GM06990 (cell line): ENCODE measurements around the gene LAPTM5.
"Not testable (repeated sequence)": the region's sequence is repeated elsewhere in the genome, so short reads cannot be mapped to it uniquely, and the experiment has no call there.

ENCODE experiments used
- DNase-seq: peaks from one replicate; pipeline ENCODE4 v3.0.0-alpha.2; 2011; ENCODE audit not compliant: insufficient read length; ENCODE audit errors: extremely low read depth
- H3K27me3 ChIP-seq: replicated peaks from 2 replicates; pipeline ENCODE4 v1.6.0; 2011; ENCODE audit warnings: low read length; ENCODE audit not compliant: control insufficient read depth, insufficient read depth
- H3K36me3 ChIP-seq: 2 replicates; pipeline ENCODE4 v1.5.1; 2011; ENCODE audit warnings: low read length; ENCODE audit not compliant: control insufficient read depth, insufficient read depth
- H3K4me3 ChIP-seq: replicated peaks from 2 replicates; pipeline ENCODE4 v1.5.1; 2011; ENCODE audit warnings: low read depth, mild to moderate bottlenecking, control low read depth, low read length
- TF ChIP-seq, protein P1 (sequence below): IDR thresholded peaks from 2 replicates; pipeline ENCODE4 v1.5.1; 2011; ENCODE audit warnings: low read length, control low read depth, mild to moderate bottlenecking, inconsistent platforms; ENCODE audit not compliant: insufficient read depth, poor library complexity, severe bottlenecking

Gene LAPTM5

DNA sequence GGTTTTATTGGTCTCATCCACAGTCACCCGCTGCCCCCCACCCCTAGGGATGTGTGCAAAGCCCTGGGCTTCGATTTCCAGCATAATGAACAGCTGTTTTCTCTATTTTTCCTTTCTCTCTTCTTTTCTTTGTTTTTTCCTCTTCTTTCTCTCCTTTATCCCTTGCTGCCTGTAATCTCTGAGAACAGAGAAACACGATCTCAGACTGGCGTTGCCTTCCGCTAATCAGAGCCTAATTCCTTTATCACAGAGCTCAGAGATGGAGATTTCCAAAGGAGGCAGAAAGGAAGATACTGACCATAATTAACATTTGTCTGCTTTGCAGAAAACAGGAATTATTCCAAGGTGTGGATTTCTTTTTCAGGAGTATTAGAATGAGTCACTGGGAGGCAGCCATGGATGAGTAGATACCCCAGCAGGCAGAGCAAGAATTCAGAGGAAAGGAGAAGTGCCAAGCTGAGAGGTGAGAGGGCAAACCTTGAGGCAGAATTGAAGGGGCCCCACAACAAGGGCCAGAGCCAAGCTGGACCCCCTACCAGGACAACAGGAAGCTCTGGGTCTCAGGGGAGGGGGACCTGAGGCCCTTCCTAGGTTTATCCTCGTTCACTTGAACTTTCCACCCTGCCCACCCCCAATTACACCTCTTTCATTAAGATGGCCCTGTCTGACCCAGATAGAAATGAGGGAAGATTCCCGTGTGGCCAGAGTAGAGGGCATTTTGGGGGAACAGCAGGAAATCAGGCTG lies 67.5 kb downstream of the LAPTM5 start:
- no peak for DNase-seq
- TF ChIP-seq, protein P1, sequence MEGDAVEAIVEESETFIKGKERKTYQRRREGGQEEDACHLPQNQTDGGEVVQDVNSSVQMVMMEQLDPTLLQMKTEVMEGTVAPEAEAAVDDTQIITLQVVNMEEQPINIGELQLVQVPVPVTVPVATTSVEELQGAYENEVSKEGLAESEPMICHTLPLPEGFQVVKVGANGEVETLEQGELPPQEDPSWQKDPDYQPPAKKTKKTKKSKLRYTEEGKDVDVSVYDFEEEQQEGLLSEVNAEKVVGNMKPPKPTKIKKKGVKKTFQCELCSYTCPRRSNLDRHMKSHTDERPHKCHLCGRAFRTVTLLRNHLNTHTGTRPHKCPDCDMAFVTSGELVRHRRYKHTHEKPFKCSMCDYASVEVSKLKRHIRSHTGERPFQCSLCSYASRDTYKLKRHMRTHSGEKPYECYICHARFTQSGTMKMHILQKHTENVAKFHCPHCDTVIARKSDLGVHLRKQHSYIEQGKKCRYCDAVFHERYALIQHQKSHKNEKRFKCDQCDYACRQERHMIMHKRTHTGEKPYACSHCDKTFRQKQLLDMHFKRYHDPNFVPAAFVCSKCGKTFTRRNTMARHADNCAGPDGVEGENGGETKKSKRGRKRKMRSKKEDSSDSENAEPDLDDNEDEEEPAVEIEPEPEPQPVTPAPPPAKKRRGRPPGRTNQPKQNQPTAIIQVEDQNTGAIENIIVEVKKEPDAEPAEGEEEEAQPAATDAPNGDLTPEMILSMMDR: no peak
- Histone ChIP-seq H3K36me3 (no peaks in the 10 kb centered on the region), H3K4me3 (no peak overlapping the region), H3K27me3 (peaks cover 1% of the 10 kb centered on the region)

DNA sequence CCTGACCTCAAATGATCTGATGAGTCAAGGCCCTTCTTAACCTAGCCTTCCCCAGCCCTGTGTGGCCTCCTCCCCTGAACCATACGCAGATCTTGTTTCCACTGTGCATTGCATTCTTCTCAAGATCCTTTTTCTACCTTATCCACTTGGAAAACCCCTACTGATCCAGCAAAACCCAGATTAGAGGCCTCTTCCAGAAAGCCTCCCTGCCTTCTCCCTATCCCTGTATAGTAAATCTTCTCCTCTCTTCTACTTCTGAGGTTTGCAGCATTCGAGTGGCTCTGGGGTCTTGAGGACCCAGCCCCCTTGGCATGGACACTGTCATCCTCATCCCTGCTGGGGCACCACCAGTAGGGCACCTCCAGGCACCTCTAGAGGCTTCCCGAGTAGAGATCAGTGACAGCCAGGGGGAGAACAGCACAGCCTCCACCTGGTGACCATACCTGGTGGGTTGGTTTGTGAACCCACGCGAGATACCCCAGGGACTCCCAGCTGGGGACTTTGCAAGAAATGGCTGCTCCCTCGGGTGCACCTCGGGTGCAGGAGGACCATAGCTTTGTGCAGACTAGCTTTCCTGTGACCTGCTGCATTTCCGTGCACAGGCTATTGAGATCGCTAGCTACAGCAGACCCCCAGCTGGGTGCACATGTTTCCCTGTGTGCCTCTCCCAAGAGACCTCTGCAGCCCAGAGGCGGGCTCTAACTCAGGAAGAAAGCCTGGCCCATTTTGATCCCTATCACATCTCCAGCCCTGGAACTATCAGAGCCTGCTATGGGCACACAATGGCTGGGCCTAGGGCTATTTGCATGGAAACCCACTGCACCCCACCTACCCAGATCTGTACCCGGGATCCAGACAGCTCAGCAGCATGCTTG lies 68.4 kb downstream of the LAPTM5 start:
- peaks cover 1% of the 10 kb centered on the region for H3K27me3 ChIP-seq
- no peak for DNase-seq
- no peak overlapping the region for H3K4me3 ChIP-seq
- TF ChIP-seq, protein P1: no peak
- no peaks in the 10 kb centered on the region for H3K36me3 ChIP-seq

DNA sequence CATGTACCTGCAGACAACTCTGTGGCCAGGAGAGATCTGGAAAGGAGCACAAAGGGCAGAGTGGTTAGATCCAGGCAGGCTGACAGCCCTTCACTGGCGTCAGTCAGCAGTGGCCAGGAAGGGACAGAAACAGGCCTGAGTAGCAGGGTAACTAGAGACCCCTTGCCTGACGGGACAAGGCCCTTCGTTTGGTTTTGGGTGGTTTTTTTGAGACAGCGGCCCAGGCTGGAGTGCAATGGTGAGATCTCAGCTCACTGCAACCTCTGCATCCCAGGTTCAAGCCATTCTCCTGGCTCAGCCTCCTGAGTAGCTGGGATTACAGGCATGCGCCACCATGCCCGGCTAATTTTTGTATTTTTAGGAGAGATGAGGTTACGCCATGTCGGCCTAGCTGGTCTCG lies 69.1 kb downstream of the LAPTM5 start:
- H3K36me3 ChIP-seq, H3K4me3 ChIP-seq, DNase-seq, H3K27me3 ChIP-seq: not testable (repeated sequence)

DNA sequence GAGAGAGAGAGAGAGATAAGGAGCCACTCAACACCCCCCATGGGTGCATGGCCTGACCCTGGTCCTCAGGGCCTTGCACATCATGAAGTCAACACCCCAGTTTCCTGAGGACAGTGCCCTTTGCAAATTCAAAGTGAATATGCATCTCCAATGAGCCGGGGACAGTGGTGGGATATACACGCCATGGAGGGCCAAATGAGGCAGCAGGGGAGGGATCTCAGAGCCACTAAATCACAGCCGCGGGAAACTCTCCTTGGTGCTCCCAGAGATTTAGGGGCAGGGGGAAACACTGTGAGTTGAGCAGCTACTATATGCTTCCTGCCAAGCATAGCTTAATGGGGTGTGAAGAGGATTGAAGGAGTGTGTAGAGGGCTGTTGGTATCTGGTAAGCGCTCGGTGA lies 69.7 kb downstream of the LAPTM5 start:
- H3K4me3 ChIP-seq: no peak overlapping the region
- DNase-seq: no peak
- no peaks in the 10 kb centered on the region for H3K36me3 ChIP-seq
- H3K27me3 ChIP-seq: peaks cover 1% of the 10 kb centered on the region
- TF ChIP-seq, protein P1: no peak

DNA sequence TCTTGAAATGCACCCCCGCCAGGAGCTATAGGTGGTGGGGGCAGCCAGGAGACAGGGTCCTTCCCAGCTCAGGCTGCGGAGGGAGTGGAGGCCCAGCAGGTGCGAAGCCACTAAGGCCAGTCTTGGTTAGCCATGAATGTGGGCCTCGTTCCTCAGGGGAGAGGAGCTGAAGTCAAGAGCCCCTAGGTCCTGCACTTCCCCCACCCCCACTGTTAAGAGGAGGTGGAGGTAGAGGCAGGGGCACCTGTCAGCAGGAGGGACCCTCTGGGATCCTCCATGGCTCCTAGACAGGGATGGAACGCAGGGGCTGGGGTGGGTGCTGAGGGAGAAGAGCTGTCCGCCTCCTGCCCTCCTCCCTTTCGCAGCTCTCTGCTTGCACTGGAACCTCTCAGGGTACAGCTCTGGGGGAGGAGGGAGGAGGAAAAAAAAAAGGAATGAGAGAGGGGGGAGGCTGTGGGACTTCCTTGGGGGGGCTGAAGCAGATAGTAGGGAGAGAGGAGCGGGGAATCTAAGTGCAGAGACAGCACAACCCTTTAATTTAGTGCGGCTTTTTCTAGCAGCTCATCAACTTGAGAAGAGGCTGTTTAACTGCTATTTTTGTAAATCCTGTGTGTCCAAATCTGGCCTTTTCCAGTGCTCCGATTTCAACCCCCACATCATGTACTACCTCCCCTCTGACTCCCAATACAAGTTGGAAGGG lies 71.2 kb downstream of the LAPTM5 start:
- H3K27me3 ChIP-seq: peaks cover 1% of the 10 kb centered on the region
- no peaks in the 10 kb centered on the region for H3K36me3 ChIP-seq
- no peak overlapping the region for H3K4me3 ChIP-seq
- TF ChIP-seq, protein P1: no peak
- DNase-seq: no peak

DNA sequence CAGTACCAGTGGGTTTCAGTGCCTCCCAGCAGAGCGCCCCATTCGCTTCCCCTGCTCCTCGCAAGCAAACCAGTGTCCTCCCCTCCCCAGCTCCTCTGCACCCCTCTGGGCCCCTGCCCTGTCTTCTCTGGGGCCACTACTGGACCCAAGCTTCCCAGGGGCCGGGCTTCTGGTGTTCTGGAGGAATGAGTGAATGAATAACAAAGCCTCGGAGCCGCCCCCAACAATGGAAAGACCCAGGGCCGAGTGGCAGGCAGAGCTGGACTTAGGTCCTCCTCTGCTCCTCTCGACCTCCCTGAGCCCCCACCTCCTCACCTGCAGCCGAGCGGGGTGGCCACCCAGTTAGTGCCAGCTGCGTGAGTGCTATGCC lies 71.8 kb downstream of the LAPTM5 start:
- no peak for DNase-seq
- H3K4me3 ChIP-seq: no peak overlapping the region
- H3K27me3 ChIP-seq: peaks cover 1% of the 10 kb centered on the region
- TF ChIP-seq, protein P1: no peak
- no peaks in the 10 kb centered on the region for H3K36me3 ChIP-seq
